ENCODE data around the gene INO80B.

- TF ChIP-seq CTCF (IDR thresholded peaks at IDR 0.05): no peak
- TF ChIP-seq ZFX (IDR thresholded peaks at IDR 0.05; ENCODE audit: borderline replicate concordance): no peak
These were observed 48.9 kb downstream of the INO80B start for GRCh38 chr2:74503506-74504475.

All from 22Rv1 (cell line).